ENCODE results near the gene CHRND.
"Not testable (repeated sequence)": the region's sequence is repeated elsewhere in the genome, so short reads cannot be mapped to it uniquely, and the experiment has no call there.

CHRND gene

GRCh38 chr2:232543928-232544631 lies 18.1 kb downstream of the CHRND start:
- no peak for DNase-seq

GRCh38 chr2:232544674-232545073 lies 18.7 kb downstream of the CHRND start:
- DNase-seq = no peak

DNA sequence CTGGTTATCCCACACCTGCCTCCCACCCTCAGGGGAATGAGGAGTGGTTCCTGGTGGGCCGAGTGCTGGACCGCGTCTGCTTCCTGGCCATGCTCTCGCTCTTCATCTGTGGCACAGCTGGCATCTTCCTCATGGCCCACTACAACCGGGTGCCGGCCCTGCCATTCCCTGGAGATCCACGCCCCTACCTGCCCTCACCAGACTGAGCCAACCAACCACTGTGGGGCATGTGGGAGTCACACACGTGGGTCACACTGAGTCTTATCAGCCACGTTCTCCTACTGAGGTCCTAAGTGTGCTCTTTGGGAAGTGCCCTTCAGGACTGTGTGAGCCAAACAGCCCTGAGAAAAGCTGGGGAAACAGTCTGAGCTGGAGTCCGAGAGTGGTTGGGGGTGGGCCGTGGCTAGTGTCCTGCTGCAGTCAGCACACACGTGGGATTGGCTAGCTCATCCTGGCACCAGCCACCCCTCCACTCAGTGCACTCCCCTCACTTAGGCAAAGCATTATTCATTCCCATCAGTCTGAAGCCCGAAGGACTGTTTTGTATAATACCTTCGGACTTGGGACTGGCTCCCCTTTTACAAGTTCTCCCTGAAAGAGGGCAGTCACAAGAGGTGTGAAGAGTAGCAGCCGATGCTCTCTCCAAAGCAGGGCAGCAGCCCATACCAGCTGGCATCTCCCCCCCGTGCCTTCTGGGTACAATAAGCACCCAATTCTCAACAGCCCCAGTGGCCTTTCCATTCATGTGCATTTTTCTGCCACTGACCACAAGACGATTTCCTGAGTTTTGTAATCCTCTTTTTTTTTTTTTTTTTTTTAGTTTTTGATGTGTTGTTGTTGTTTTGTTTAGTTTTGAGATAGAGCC lies 19.8 kb downstream of the CHRND start:
- no peak for DNase-seq

- DNase-seq = no peak
Measured at GRCh38 chr2:232547991-232548390, 22.0 kb downstream of the CHRND start.

DNA sequence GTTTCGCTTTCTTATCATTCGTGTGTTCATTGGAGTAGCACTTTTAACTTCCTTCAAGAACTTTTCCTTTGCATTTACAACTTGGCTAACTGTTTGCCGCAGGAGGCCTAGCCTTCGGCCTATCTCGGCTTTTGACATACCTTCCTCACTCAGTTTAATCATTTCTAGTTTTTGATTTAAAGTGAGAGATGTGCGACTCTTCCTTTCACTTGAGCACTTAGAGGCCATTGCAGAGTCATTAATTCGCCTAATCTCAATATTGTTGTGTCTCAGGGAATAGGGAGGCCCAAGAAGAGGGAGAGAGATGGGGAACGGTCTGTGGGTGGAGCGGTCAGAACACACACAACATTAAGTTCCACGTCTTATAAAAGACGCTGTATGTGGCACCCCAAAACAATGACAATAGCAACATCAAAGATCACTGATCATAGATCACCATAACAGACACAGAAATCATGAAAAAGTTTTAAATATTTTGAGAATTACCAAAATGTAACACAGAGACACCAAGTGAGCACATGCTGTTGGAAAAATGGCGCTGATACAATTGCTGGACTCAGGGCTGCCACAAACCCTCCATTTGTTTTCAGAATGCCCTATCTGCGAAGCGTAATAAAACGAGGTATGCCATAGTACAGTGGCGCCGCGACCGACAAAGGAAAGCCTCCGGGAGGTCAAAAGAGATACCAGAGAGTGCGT lies 23.8 kb downstream of the CHRND start:
- DNase-seq = no peak

DNA sequence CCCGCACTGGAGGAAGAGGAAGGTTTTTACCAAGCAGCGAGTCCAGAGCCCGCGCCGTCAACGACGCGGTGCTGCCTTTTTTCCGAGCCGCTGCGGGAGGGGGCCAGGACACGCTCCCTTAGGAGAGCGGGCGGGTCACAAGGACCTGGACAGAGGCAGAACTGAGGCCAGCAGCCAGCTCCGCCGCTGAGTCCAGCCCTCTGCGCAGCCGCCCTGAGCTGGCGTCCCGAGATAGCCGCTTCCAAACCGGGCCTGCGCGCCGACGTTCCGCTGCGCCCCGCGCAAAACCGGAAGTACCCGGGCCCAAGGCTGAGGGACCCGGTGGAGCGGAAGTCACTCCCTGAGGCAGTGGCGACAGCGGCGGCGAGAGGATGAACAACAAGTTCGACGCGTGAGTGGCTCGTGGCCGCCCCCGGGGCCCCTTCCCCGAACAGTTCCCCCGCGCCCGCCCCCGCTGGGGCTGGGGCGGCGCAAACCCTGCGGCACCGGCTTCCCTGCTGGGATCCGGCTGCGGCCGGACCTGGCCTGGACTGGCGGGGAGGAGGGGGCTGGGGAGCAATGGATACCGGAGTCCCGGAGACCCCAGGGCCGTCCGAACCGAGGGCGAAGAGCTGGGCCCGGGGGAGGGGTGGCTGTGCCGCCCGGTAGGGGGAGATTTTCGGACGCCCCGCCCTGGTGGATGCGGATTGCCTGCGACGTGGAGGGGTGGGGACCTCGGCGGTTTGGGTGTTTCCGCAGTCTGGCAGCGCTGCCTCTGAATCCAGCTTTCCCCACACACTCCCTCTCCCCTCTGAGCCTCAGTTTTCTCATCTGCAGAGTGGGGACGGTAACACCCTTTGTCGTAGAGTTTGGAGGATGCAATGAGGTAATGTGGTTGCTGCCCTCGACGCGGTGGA lies 24.6 kb downstream of the CHRND start, which contains the start of the genes EIF4E2 and TIGD1:
Gene EIF4E2 (plus strand): TSS at position 336 of the 896 bp plus-strand sequence. CDS start 36 bp downstream, at position 372.
Gene TIGD1 (minus strand): TSS at position 204 of the 896 bp plus-strand sequence. CDS start 675 bp downstream, outside the sequence.
- DNase-seq = peak; percentile 83

- no peak for DNase-seq
Measured at GRCh38 chr2:232551250-232551638, 25.3 kb downstream of the CHRND start.

- DNase-seq = no peak
Measured at GRCh38 chr2:232551776-232552175, 25.8 kb downstream of the CHRND start.

- no peak for DNase-seq
Measured at GRCh38 chr2:232556426-232556825, 30.5 kb downstream of the CHRND start.

GRCh38 chr2:232562515-232563151 lies 36.7 kb downstream of the CHRND start:
- no peak for DNase-seq

DNA sequence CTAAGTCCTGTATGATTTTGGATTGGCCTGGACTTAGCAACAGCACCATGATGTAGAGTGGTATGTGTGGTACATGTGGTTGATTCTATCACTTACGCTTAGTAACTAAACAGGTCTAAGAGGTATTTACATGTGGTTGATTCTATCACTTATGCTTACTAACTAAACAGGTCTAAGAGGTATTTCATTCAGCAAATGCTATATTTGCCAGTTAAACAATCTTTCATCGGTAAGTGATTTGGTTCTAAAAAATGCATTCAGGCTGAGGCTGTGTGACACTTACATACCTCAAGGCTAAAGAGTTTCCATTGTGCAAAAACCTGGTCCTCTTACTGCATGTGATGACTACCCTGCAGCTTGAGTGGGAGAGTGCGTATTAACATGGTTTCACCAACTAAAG lies 37.6 kb downstream of the CHRND start:
- DNase-seq = no peak

- DNase-seq = no peak
Measured at GRCh38 chr2:232567721-232568120, 41.8 kb downstream of the CHRND start.

- DNase-seq = no peak
Measured at GRCh38 chr2:232568161-232568560, 42.2 kb downstream of the CHRND start.

DNA sequence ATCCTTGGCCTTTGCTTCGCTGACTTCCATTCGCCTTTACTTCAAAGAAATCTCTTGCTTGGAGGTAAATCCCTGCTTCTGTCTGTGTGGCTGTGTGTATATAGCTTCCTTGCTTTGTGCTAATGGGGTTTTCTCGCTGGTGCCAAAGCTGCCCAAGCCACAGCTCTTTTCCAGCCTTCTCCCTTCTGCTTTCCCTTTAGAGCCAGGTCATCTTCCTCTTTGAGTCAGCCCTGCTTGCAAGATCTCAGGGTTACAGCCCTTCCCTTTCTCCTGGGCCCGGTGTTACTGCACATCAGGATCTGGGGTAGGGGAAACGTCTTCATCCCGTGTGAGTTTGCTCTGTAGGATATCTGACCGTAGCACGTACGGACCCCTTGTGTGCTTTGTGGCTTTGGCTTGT lies 43.6 kb downstream of the CHRND start:
- no peak for DNase-seq

GRCh38 chr2:232570481-232570880 lies 44.5 kb downstream of the CHRND start:
- not testable (repeated sequence) for DNase-seq

DNA sequence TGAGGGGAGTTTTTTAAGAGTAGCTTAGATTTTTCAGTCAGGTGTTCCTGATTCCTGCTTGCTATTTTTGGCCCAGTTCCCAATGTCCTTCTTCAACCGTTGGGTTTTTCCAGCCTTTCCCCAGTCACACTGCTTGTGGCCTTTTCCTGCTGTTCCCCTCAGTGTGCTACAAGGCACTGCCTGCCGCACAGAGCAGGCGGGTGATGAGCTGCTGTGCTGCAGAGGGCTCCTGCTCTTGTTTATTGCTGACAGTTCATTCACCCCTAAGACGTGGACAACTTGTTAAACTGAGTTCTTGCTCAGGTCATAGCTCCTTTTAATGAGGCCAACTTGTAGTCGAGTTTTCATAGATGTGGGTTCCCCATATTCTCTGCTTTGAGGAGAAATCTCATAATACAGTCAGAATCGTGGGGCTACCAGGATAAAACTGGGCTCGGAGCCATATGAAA lies 45.1 kb downstream of the CHRND start:
- no peak for DNase-seq

GRCh38 chr2:232573042-232573441 lies 47.1 kb downstream of the CHRND start:
- DNase-seq = no peak

DNA sequence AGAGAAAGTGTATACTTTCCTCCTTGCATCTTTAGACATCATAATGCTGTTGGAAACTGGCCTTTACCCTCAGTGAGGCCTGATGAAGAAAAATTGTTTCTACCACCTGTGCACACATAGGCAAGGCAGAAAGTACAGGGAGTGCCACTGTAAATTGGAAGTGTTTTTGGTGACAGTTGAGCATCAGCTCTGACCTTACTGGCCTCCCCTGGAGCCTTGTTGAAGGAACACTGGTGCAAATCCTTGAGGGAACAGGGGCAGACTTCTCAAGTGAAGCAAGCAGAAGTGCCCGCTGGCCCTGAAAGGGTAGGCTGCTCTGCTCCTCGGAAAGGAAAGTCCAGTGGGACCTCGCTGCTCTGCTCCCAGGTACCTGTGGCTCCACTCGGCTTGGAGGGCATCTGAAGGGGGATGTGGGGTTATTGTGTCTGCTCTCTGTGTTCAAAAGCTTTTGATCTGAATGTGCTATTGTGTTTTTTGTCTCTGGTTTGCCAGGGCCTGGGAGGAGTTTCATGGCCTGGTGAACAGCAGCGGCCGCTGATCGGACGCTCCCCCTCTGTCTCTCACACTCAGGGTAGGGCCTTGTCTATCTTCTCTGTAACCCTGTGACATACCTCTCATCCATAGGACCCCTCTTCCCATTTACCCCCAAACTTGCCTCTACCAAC lies 47.9 kb downstream of the CHRND start:
- DNase-seq = no peak

- DNase-seq = no peak
Measured at GRCh38 chr2:232574674-232575403, 48.9 kb downstream of the CHRND start.

DNA sequence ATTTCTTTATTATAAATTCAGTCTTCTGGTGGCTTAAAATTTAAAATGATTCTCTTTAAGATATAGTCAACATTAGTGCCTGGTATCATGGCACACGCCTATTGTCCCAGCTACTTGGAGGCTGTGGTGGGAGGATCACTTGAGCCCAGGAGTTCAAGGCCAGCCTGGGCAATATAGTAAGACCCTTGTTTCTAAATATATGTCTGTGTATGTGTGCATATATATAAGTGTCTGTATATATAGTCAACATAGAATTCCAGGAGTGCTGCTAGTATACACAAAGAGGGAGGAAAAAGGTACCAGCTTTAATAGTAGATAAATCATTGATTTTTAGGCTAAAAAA lies 49.4 kb downstream of the CHRND start:
- DNase-seq = no peak

GRCh38 chr2:232576995-232577394 lies 51.0 kb downstream of the CHRND start:
- no peak for DNase-seq
